Lower leg skin (tissue), 4 donors: ENCODE data around the gene SFMBT1. TPM values are rescaled to one million over a fixed set of nuclear protein-coding genes. Genes with fewer than 3 reads are reported as not detected.
"Not testable (repeated sequence)": the region's sequence is repeated elsewhere in the genome, so short reads cannot be mapped to it uniquely, and the experiment has no call there.

Source experiments
- DNase-seq, 2 donors: peaks; one replicate each; pipeline ENCODE4 v3.0.0-alpha.2; 2019; ENCODE audit warnings: low spot score in 2 of 2
- H3K4me3 ChIP-seq: fragments of 200-600 bp; sonication (generic); 2 replicates; pipeline ENCODE4 v1.5.1; 2017; ENCODE audit warnings: mild to moderate bottlenecking, low read depth; ENCODE audit not compliant: poor library complexity, severe bottlenecking
- CTCF ChIP-seq, 3 donors: fragments of 450-650 bp; IDR thresholded peaks; one replicate each; pipeline ENCODE4 v1.5.1; 2016; ENCODE audit warnings: antibody characterized with exemption in 3 of 3, mild to moderate bottlenecking in 3 of 3, moderate library complexity in 2 of 3
- POLR2A ChIP-seq, 2 donors: fragments of 450-650 bp; IDR thresholded peaks; one replicate each; pipeline ENCODE4 v1.6.1; 2016 to 2017; ENCODE audit warnings: antibody characterized with exemption in 2 of 2, mild to moderate bottlenecking in 1 of 2, moderate library complexity in 1 of 2
- WGBS, 2 donors: methylation state at CpG; one replicate each; pipeline ENCODE4 v1.1.5; 2018; 5-methylcytosine and 5-hydroxymethylcytosine counted together
- intact Hi-C: fragments of 100-400 bp; cut with DNase I; formaldehyde crosslinking; loops from one replicate; pipeline ENCODE4 v1.15.0; 2023; ENCODE audit warnings: low total_unique reads
- total RNA-seq, 4 donors: library from RNA; depleted of rRNA; stranded (reverse); fragments of >200 nt; gene quantifications; one replicate each; pipeline ENCODE4 v1.1.0, GENCODE V29; 2016

SFMBT1 gene
- total RNA-seq, 4 donors from 2014 or later: 9.5 to 24.3 (median 14.4) TPM

DNA sequence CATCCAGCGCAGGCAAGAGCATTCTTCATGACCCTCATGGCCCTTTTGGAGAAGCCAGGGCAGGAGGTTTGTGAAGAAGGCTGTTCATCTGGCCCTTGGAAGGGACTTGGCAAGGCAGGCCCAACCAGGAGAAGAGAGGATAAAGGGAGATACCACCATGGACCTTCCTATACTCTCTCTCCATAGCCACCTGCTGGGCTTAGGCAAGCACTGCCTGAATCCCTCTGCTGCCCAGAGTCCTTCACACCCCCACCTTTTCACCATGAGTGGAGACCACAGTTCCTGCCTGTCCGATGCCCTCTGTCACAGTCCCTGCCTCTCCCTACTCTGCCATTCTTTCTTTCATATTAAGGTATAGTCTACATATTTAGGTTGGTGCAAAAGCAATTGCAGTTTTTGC lies 10.6 kb upstream of the SFMBT1 start:
- intact Hi-C loops: no loop called here
- peak in 1 of 2 donors; percentile 46 for DNase-seq
- H3K4me3 ChIP-seq: no peak overlapping the region
- TF ChIP-seq POLR2A (IDR thresholded peaks at IDR 0.05): no peak
- TF ChIP-seq CTCF (IDR thresholded peaks at IDR 0.05): no peak
- WGBS, 2 donors: 86 to 93% methylated on average over 2 of the region's 2 CpGs

GRCh38 chr3:53054233-53054632 lies 8.4 kb upstream of the SFMBT1 start:
- H3K4me3 ChIP-seq, intact Hi-C loops, DNase-seq: not testable (repeated sequence)
- 92% methylated on average over 7 of the region's 7 CpGs for WGBS, 2 donors

DNA sequence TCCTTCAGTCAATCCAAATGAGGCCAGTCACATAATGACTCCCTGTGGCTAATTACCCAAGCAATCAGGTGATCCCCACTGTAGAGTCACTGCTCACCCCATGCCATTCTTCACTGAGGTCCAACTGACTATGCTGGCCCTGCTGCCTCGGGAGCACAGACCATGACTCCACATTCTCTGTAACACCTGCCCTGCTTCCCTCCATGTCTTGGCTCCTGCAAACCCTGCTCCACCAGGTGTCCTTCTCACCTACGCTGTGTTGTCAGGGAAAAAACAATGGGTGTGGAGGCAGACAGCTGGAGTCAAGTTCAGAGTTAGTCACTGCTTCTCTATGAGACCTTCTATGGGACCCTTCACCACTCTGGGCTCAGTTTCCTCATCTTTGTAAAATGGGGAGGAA lies 6.1 kb upstream of the SFMBT1 start:
- intact Hi-C loops: no loop called here
- DNase-seq: no peak
- no peak overlapping the region for H3K4me3 ChIP-seq
- TF ChIP-seq CTCF (IDR thresholded peaks at IDR 0.05) (no peak), POLR2A (IDR thresholded peaks at IDR 0.05) (no peak)
- 64 to 88% methylated on average over 2 of the region's 2 CpGs for WGBS, 2 donors

DNA sequence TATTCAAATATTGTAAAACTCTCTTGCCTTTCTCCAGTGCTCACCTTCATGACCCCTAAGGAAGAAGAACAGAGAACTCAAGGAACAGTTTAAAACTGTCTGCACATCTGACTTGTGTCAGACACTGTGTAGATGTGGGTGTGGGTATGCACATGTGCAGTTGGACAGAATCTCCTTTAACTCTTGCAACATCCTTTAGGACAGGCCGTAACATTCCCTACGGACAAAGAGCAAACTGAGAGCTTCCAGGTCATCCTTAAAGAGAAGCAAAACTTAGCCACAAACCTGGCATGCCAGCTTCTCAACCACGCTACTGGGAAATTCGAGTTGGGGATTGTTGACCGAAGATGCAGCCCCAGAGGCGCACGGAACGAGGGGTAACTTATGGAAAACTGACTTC lies 4.1 kb upstream of the SFMBT1 start:
- intact Hi-C loops: loop anchor here (1.0 kb wide), 1 partner anchor 12 kb away; no protein-coding TSS in a partner anchor
- DNase-seq: no peak
- WGBS, 2 donors: 77 to 81% methylated on average over 8 of the region's 8 CpGs
- TF ChIP-seq CTCF (IDR thresholded peaks at IDR 0.05): no peak
- TF ChIP-seq POLR2A (IDR thresholded peaks at IDR 0.05): no peak
- no peak overlapping the region for H3K4me3 ChIP-seq

- no peak for TF ChIP-seq CTCF (IDR thresholded peaks at IDR 0.05)
- no peak for TF ChIP-seq POLR2A (IDR thresholded peaks at IDR 0.05)
- peak overlapping the region; percentile 82 for H3K4me3 ChIP-seq
- peak; percentile 36 to 95 for DNase-seq
- intact Hi-C loops: no loop called here
- WGBS, 2 donors: 4 to 17% methylated on average over 10 to 68 of the region's 113 CpGs
These were observed 598 bp upstream of the SFMBT1 start for GRCh38 chr3:53046171-53047170.

- no peak for TF ChIP-seq CTCF (IDR thresholded peaks at IDR 0.05)
- TF ChIP-seq POLR2A (IDR thresholded peaks at IDR 0.05): no peak
- H3K4me3 ChIP-seq: peak overlapping the region; percentile 66
- 1% methylated on average over 30 to 47 of the region's 101 CpGs for WGBS, 2 donors
- intact Hi-C loops: no loop called here
- no peak for DNase-seq
These were observed 959 bp downstream of the SFMBT1 start for GRCh38 chr3:53044711-53045517.
